Thoracic aorta (tissue), 2 donors: ENCODE results near the gene FBXO24. TPM values are rescaled to one million over a fixed set of nuclear protein-coding genes. Genes with fewer than 3 reads are reported as not detected.

Experiments
- ATAC-seq: fragments of 150-250 bp; one replicate; pipeline ENCODE4 v1.8.0; 2017; ENCODE audit warnings: low read depth; ENCODE audit not compliant: insufficient number of reproducible peaks, low FRiP score
- DNase-seq: peaks from one replicate; pipeline ENCODE4 v3.0.0-alpha.2; 2020; ENCODE audit warnings: low spot score
- H3K27ac ChIP-seq, 2 donors: fragments of 200-600 bp; sonication (generic); 1 replicate in 1 of 2; 2 replicates in 1 of 2; pipeline ENCODE4 v1.5.1; 2016; ENCODE audit warnings: mild to moderate bottlenecking in 2 of 2, moderate library complexity in 2 of 2
- H3K27me3 ChIP-seq: fragments of 200-600 bp; sonication (generic); replicated peaks from 2 replicates; pipeline ENCODE4 v1.6.0; 2016; ENCODE audit warnings: mild to moderate bottlenecking; ENCODE audit not compliant: insufficient read depth
- H3K36me3 ChIP-seq: fragments of 200-600 bp; sonication (generic); one replicate; pipeline ENCODE4 v1.5.1; 2016
- H3K4me1 ChIP-seq, 2 donors: fragments of 200-600 bp; sonication (generic); 1 replicate in 1 of 2; 2 replicates in 1 of 2; pipeline versions ENCODE4 v1.5.1 to v1.6.0; 2016; ENCODE audit warnings: low read depth in 2 of 2, mild to moderate bottlenecking in 1 of 2; ENCODE audit not compliant: control insufficient read depth in 1 of 2
- H3K4me3 ChIP-seq: fragments of 200-600 bp; sonication (generic); 2 replicates; pipeline ENCODE4 v1.5.1; 2016; ENCODE audit warnings: mild to moderate bottlenecking
- H3K9me3 ChIP-seq: fragments of 200-600 bp; sonication (generic); 2 replicates; pipeline ENCODE4 v1.5.1; 2016
- CTCF ChIP-seq: fragments of 200-600 bp; sonication (generic); IDR thresholded peaks from one replicate; pipeline ENCODE4 v1.5.1; 2019; ENCODE audit warnings: antibody characterized with exemption
- total RNA-seq, 2 donors: library from RNA; depleted of rRNA; stranded (reverse); fragments of >200 nt; gene quantifications; one replicate each; pipeline versions ENCODE4 v1.1.0 to v1.2.3, GENCODE V29; 2016

The FBXO24 gene
- total RNA-seq, 2 donors from 2014 or later: not detected

GRCh38 chr7:100639995-100640516 is 53.9 kb downstream of the FBXO24 start:
- no peak for TF ChIP-seq CTCF
- Histone ChIP-seq H3K36me3 (no peaks in the 10 kb centered on the region), H3K4me1 (no peaks in the 10 kb centered on the region), H3K27ac (no peak overlapping the region), H3K4me3 (no peak overlapping the region), H3K27me3 (no peaks in the 10 kb centered on the region), H3K9me3 (no peaks in the 10 kb centered on the region)
- no peak for DNase-seq
- ATAC-seq: no peak

GRCh38 chr7:100640517-100641440 is 54.7 kb downstream of the FBXO24 start:
- Histone ChIP-seq H3K36me3 (no peaks in the 10 kb centered on the region), H3K4me3 (no peak overlapping the region), H3K4me1 (no peaks in the 10 kb centered on the region), H3K9me3 (no peaks in the 10 kb centered on the region), H3K27me3 (no peaks in the 10 kb centered on the region), H3K27ac (no peak overlapping the region)
- no peak for DNase-seq
- ATAC-seq: no peak
- TF ChIP-seq CTCF: no peak

GRCh38 chr7:100641463-100641859 is 55.3 kb downstream of the FBXO24 start, which contains the start of gene TFR2:
TSS of gene TFR2 (minus strand) at chr7:100641552. CDS start at chr7:100641509, 43 bp downstream.
- Histone ChIP-seq H3K4me1 (no peaks in the 10 kb centered on the region), H3K9me3 (no peaks in the 10 kb centered on the region), H3K36me3 (no peaks in the 10 kb centered on the region), H3K27ac (no peak within 1 kb of the TSS), H3K27me3 (no peaks in the 10 kb centered on the region), H3K4me3 (no peak within 1 kb of the TSS)
- DNase-seq (no peak), ATAC-seq (no peak)
- TF ChIP-seq CTCF: no peak

- no peak for ATAC-seq
Observed at GRCh38 chr7:100641860-100642533, 55.9 kb downstream of the FBXO24 start.

More at GRCh38 chr7:100641860-100642533, 55.9 kb downstream of the FBXO24 start:
- Histone ChIP-seq H3K4me3 (no peak overlapping the region), H3K36me3 (no peaks in the 10 kb centered on the region), H3K27ac (no peak overlapping the region), H3K4me1 (no peaks in the 10 kb centered on the region), H3K27me3 (no peaks in the 10 kb centered on the region), H3K9me3 (no peaks in the 10 kb centered on the region)
- TF ChIP-seq CTCF: no peak
- DNase-seq: no peak
